Measurements from ENCODE around the gene LRRC23. TPM values are rescaled to one million over a fixed set of nuclear protein-coding genes. Genes with fewer than 3 reads are reported as not detected.

LRRC23 gene
- total and polyA plus RNA-seq, 2 donors (not counting 1 experiment from before 2014, with no cell fraction given): 5.3 to 14.4 TPM

DNA sequence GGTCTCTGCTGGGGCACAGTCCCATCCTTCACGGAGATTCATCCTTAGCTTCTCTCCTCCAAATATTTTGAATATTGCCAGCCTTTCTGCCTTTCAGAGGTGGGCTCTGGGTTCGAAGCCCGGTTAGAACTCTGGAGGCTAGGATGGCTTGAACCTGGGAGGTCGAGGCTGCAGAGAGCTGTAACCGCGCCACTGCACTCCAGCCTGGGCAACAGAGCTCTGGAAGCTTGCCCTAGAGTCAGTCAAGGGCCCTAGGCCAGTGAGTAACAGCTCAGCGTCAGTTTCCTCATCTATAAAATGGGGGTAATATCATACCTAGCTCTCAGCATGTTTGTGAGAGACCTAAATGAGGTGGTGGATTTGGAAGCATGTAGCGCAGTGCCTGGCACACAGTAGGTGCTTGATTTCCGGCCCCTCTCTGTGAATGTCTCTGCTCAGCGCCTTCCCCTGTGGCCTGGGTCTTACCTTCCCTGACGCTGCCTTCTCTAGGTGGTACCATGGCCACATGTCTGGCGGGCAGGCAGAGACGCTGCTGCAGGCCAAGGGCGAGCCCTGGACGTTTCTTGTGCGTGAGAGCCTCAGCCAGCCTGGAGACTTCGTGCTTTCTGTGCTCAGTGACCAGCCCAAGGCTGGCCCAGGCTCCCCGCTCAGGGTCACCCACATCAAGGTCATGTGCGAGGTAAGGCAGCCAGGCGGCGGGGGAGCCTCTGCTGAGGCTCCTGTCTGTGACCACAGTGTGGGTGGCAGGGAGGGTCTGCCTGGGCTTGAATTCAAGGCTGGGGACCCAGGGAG, 49.9 kb downstream of the LRRC23 start:
- peaks cover 62% of the 10 kb centered on the region for H4K20me1 ChIP-seq (ENCODE audit: control insufficient read depth, insufficient read depth, low read length, poor library complexity, severe bottlenecking)
- TF ChIP-seq, protein P1, sequence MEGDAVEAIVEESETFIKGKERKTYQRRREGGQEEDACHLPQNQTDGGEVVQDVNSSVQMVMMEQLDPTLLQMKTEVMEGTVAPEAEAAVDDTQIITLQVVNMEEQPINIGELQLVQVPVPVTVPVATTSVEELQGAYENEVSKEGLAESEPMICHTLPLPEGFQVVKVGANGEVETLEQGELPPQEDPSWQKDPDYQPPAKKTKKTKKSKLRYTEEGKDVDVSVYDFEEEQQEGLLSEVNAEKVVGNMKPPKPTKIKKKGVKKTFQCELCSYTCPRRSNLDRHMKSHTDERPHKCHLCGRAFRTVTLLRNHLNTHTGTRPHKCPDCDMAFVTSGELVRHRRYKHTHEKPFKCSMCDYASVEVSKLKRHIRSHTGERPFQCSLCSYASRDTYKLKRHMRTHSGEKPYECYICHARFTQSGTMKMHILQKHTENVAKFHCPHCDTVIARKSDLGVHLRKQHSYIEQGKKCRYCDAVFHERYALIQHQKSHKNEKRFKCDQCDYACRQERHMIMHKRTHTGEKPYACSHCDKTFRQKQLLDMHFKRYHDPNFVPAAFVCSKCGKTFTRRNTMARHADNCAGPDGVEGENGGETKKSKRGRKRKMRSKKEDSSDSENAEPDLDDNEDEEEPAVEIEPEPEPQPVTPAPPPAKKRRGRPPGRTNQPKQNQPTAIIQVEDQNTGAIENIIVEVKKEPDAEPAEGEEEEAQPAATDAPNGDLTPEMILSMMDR (IDR thresholded peaks at IDR 0.05): no peak
- TF ChIP-seq EZH2 (IDR thresholded peaks at IDR 0.05; ENCODE audit: borderline replicate concordance, insufficient read depth, low read depth, low read length, poor library complexity, severe bottlenecking): no peak
- no peaks in the 10 kb centered on the region for H3K9me3 ChIP-seq (ENCODE audit: control extremely low read depth in 1 of 3, control insufficient read depth in 2 of 3, insufficient read depth in 1 of 3, low read length in 2 of 3)
- intact Hi-C loops (cut with micrococcal nuclease): loop anchor here (1.0 kb wide), 1 partner anchor 8 kb away; no protein-coding TSS in a partner anchor
- peaks cover 71 to 76% of the 10 kb centered on the region in 2 donors for H3K4me1 ChIP-seq (ENCODE audit: control insufficient read depth in 2 of 2, insufficient read depth in 2 of 2, low read length in 2 of 2)
- ChIA-PET POLR2A (interaction anchor here (1.5 to 18.2 kb wide), 2 partner anchors 10 kb away, joined by 3 to 662 read pairs; partner anchors contain the start of genes C12orf57, PTPN6 and RNU7-1), CTCF (interaction anchor here (3.5 to 13.5 kb wide), 2 partner anchors 9 to 10 kb away, joined by 17 to 944 read pairs; partner anchors contain the start of genes C12orf57, PTPN6 and RNU7-1)
- Mint-ChIP-seq H3K4me3 (peak overlapping the region; percentile 98), H3K9me3 (ENCODE audit: insufficient read depth) (no peaks in the 10 kb centered on the region), H3K27me3 (no peaks in the 10 kb centered on the region), H3K4me1 (peaks cover 89% of the 10 kb centered on the region), H3K27ac (peak overlapping the region; percentile 98)
- H3K4me3 ChIP-seq (ENCODE audit: control extremely low read depth in 1 of 5, extremely low read depth in 1 of 5, insufficient read depth in 1 of 5, low read depth in 2 of 5, low read length in 4 of 5): peak overlapping the region; percentile 88 to 98 (median 92)
- 76% methylated on average over 16 of the region's 21 CpGs for WGBS (ENCODE audit: insufficient coverage)
- H3K4me2 ChIP-seq (replicated peaks; ENCODE audit: low read depth, low read length, poor library complexity, severe bottlenecking): peak overlapping the region; percentile 92
- H3K79me2 ChIP-seq (ENCODE audit: control insufficient read depth, insufficient read depth, low read length): peaks cover 95% of the 10 kb centered on the region
- H3K27me3 ChIP-seq (replicated peaks in 1 of 4; ENCODE audit: control extremely low read depth in 1 of 4, control insufficient read depth in 3 of 4, insufficient read depth in 4 of 4, low read length in 3 of 4): no peaks in the 10 kb centered on the region
- H2AFZ ChIP-seq (ENCODE audit: insufficient read depth, low read depth, low read length, poor library complexity, severe bottlenecking): no peak overlapping the region
- H3K9ac ChIP-seq (ENCODE audit: low read length): peak overlapping the region; percentile 95
- ATAC-seq (ENCODE audit: low read depth) (no peak), DNase-seq (no peak)
- peaks cover 0 to 77% of the 10 kb centered on the region in 2 experiments for H3K36me3 ChIP-seq (replicated peaks in 1 of 2; ENCODE audit: control extremely low read depth in 1 of 2, control insufficient read depth in 1 of 2, extremely low read depth in 1 of 2, insufficient read depth in 2 of 2, low read length in 1 of 2)
- H3K27ac ChIP-seq (ENCODE audit: low read length in 2 of 2): peak overlapping the region; percentile 84 to 99

All from B cell (primary cell).